Measurements from ENCODE around the gene PRICKLE2.

PRICKLE2 gene

DNA sequence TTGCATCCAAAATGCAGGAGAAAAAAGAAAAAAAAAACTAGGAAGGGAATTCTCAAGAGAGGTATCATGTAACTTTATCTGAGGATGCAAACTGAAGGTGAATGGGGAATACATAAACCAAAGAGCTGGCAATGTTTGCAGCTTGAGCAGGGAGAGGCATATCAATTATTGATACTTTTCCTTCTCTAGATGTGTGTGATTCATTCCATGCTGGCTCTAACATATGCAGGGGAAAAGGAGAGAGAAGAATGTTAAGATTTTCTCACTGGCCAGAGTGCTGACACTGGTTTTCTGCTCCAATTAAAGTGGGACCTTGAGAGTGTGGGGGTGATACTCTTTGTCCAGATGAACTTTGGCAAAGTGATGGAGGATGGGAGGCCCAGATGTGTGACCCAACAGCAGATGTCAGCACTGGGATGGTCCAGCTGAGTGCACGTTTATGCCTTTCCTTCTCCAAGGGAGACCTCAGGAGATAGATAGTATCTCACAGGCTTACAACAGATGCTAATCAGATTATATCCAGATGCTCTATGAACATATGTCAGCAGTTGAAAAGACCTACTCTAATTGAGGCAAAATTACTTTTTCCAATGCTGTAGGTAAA lies 152.0 kb downstream of the PRICKLE2 start:
- no peak for DNase-seq (ENCODE audit: low read depth)

DNA sequence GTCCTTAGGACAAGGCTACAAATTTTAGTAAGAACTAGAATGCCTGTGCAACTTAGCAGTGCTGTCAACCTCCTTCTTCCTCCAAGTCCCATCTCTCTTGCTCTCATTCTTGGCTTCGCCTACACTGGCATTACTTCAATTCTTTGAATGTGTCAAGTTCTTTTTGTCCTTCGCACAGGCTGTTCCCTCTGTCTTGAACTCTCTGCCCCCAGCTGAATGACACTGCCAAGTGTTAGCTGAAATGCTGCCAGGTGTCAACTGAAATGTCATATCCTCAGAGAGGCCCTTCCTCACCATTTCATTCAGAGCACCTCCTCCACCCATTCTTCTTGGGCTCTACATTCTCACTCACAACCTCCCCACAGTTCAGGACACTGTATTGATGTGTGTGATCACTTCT lies 153.1 kb downstream of the PRICKLE2 start:
- DNase-seq (ENCODE audit: low read depth), result no peak

DNA sequence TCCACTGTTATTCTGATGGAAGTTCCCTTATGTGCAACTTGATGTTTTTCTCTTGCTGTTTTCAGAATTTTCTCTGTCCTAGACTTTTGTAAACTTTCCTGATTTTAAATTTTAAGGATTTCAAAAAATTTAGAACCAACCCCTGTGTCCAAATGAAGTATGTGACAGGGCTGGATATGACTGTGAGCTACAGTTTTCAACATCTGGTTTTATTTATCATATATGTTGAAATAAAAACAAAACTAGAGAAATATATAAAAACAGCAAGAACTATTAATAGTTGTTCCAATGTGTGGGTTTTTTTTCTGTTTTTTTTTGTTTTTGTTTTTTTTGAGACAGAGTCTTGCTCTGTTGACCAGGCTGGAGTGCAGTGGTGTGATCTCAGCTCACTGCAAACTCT lies 154.6 kb downstream of the PRICKLE2 start:
- DNase-seq (ENCODE audit: low read depth), result no peak

DNA sequence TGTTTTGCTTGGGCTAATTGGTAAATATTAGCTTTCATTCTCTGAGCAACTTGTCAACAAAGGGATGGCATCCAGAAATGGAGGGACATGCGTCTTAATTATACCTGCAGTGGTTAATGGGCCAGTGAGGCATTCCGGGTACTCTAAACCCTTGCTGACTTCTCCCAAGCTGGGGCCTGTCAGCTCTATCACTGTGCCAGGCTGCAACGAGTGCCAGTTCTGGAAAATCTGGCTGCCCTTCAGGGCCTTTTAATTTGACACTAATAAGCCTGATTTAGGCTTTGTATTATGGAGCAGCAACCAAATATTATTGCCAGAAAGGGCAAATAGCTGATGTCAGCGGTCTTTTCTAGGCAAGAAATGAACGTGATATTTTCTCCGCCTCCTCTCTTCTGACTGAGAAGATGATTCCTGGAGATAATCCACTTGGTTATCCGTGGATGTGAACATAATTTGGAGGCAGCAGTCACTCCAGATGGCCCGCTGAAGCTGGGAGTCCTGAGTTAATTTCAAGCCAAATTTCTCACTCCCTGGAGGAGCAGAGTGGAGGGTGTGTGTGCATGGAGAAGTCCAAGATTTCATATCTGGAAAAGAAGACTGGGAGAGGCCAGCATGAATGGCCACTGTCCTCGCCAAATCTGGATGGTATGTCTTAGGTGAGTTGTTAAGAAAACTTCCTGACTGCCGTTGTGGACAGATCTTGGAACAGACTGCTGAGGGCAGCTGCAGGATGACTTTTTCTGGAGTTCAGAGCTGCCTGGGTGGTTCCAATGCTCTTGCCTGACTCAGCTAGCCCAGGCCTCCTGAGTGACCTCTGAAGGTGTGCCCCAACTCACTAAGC lies 157.5 kb downstream of the PRICKLE2 start:
- DNase-seq (ENCODE audit: low read depth), result no peak

DNA sequence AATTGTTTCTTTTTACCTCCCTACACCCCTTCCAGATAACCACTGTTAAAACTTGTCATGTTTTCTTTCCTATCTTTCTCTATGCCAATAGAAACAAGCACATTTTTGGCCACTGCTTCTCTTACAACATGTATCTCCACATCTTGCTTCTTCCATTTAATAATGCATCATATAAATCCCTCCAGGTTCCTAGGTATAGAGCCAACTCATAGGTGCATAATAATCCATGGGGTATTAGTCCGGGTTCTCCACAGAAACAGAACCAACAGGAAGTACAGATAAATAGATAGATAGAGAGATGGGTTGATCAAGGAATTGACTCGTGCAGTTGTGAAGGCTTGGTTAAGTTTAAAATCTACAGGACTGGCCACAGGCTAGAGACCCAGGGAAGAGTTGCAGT lies 160.5 kb downstream of the PRICKLE2 start:
- DNase-seq (ENCODE audit: low read depth), result no peak

DNA sequence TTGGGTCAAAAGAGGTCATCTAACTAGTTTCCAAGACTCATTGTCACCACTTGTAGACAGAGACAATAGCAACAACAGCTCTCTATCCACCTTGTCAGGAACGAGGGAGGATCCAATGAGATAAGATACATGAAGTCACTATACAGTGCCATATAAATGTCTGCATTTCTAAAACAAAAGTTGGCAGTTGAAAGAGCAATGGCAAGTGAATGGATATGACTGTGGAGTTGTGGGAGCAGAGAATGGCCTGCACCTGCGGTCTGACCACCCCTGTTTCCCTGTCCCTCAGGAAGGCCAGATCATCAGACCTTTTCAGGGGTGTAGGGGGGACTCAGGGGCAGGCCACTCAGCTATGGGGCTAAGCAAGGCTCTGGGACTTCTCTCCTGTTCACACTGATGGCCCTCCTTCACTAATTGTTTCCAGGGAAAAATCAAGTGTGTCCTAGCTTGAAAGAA lies 161.3 kb downstream of the PRICKLE2 start:
- DNase-seq (ENCODE audit: low read depth), result no peak

DNA sequence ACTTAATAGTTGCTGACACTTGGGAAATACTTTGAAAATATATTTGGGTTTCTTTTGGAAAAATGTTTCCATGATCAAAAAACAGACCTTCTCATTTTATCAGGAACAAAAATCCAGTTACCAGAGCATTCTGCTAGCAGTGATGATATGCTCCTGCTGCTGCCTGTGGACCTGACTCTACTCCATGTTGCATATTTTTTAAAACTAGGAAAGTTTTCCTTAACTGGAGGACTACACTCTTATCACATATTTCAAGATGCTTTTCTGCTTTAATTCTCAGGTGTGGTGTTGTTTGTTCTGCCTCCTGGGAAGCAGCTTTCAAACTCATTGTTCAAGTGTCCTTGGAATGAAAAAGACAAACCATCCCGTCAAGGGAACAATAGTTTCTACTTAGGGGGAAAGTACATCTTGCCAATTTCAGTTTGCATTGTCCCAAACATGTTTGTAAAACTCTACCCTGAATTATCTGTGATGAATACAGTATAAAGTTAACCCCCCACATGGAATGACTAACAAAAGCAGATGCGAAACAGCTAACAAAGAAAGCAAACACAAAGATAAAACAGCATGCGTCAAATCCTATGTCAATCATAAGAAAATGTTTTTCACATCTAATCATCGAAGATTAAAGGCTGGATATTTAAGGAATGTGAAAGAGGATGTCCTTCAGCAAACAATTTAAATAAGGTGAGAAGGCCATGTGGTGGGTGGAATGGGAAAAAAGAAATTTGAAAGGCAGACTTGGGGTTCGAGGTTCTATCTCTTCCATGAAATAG lies 161.9 kb downstream of the PRICKLE2 start:
- DNase-seq (ENCODE audit: low read depth), result no peak

DNA sequence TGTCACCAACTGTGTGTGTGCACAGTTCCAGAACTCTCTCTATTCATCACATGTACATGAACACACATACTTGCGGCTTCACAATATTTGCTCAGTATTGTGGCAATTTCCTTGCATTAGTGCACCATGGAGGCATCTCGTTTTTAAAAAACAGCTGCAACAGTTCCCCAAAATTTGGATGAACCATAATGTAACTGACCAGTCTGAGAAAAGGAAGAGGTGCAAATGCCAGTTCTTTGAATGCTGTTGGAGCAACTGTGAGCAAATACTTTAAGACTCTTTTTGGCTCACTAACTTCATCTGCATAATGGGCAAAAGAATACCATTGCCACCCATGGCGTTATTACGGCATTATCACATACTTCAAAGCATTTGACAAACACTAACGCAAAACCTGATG lies 163.6 kb downstream of the PRICKLE2 start:
- no peak for DNase-seq (ENCODE audit: low read depth)

DNA sequence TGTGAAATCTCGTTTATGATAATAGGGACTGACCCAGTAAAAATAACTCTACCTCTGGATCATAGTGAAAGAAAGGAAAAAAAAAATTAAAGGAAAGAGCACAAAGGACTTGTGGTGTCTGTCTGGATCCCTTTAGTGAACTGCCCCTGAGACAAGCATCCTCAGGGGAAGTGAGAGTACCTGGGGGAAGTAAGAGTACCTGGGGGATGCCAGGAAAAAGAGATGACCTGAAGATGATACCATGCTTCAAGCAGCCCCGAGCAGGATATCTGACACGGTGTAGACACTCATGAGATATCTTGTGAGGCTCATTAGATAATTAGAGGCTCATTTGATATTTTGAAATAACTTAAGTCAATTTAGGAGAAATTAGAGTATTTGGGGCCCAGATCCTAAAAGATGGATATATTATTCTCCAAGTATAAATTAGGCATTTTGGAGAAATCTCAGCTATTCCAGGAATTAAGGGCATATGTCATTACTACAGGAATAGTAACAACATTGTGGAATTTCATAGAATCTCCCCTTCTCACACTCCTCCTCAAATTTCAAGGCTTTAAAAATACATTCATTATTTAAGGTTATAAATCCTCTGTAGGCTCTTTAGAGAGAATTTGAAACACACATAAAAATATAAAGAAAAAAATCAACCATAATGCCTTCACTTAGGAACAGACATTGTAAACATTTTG lies 165.6 kb downstream of the PRICKLE2 start:
- DNase-seq (ENCODE audit: low read depth), result no peak

DNA sequence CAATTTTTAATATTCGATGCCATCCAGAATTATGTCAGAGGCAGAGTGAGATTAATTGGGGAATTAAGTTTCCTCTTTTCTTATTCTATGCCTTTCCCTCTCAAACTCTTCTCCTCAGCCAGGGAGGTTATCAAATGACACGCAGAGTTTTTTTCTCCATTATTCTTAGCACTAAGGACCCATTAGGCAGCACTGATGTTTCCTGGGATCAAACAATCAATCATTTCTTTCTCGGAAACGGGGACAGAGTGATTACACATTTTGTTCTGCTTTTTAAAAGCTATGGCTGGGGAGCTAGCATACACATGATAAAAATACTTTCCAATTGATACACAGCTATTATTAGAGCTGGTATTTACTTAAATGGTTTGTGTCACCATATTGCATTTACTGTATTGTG lies 166.7 kb downstream of the PRICKLE2 start:
- DNase-seq (ENCODE audit: low read depth), result no peak

DNA sequence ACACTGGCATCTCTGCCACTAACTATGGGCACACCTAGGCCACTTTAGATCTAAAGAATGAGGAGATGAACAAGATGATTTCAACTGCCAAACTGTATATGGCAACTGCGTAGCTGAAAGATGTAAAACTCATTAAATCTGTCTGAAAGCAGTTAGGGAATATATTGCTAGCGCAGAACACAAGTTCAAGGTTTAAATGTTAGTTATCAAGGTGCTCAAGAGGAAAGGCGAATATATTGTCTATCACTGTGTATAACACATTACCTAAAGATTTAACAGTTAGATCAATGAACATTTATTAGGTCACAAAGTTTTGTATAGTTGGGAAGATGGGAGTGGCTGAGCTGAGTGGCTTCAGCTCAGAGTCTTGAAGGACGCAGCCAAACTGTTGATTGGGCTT lies 168.0 kb downstream of the PRICKLE2 start:
- DNase-seq (ENCODE audit: low read depth), result no peak

DNA sequence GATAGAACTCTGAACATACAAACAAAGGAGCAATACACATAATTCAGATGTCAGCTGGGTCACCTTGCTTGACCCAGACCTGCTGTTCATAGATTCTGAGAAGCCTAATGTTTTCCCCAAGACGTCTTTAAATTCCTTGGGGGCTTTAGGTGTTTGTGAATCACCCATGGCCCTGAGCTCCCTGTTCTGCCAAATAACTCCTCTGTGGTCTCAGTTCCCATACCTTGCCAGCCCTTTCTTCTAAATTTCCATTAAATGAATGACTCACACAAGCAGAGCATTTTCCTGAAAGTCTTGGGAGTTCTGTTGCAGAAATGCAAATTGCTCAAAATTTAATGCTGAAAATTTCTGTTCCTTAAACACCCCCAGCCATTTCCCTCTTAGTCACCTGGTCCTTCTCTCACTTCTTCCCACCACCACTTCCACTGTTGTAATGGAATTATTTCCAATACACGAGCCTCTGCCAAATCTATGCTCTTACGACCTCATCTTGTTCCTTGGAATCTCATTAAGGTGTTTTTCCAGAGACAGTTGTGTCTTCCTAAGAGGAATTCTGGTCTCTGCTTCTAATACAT lies 168.6 kb downstream of the PRICKLE2 start:
- DNase-seq (ENCODE audit: low read depth), result no peak

DNA sequence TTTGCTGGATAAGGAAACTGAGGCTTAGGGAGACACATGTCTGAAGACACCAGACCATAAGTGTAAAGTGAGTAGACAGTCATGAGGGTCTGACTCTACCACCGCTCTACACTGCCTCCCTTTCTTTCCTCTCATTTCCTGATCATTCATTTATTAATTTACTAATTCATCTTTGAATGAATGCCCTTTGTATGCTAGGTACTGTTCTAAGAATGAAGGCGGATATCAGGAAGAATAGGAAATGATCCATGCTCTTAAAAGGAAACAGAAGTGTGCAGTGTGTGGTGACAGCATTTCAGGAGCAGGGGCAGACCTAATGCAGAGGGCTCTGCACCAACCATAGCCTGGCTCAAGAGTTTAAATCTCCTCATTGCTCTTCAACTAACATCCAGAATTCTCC lies 170.2 kb downstream of the PRICKLE2 start:
- DNase-seq (ENCODE audit: low read depth), result no peak

DNA sequence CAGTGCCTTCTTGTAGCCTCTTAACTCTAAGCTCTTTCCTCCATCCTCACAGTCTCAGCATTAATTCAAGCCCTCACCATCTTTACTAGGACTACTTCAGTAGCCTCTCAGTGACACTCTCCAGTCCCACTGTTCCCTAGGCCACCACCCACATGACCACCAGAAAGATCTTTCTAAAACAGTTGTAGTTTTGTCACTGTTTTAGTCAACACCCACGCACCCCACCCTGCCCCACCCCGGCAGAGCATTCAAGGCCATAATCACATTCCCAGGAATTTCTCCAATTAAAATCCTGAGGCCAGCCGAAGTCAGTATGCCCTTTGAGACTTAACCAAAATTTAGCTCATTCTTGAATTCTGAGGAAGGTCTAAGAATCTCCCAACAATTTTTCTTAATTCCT lies 170.8 kb downstream of the PRICKLE2 start:
- DNase-seq (ENCODE audit: low read depth), result no peak

DNA sequence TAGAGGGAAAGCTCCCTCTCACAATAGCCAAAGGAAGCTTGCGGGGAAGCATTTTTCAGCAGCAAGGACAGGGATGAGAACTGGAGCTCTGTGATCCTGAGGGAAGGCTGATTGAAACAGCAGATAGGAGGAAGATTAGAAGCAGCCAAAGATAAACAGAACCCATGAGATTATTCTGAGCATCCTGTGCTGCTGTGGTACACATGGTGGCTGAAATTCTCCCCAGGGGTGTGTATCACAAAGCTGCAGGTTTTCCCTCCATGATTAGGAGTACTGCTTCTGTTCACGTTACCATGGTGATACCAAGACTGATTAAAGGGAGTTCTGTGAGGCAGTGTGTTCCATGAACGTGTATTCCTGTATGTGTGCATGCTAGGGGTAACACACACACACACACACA lies 171.7 kb downstream of the PRICKLE2 start:
- DNase-seq (ENCODE audit: low read depth), result no peak

DNA sequence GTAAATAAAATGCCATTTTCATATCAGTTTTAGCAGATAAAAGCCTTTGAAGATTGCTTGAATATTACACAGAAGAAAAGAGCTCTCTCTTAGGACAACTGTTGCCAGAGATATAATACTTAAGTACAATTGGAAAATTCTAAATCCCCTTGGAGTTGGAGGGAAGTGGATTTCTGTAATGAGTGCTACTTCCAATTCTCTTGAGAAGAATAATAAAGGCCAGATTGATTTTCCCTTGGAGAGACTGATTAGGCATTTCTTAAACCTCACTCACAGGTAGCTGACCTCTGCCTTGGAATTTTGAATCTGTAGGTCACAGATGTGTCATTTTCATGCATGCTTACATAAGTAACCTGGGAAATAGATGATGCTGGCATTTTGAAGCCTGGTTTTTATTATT lies 172.1 kb downstream of the PRICKLE2 start:
- no peak for DNase-seq (ENCODE audit: low read depth)

DNA sequence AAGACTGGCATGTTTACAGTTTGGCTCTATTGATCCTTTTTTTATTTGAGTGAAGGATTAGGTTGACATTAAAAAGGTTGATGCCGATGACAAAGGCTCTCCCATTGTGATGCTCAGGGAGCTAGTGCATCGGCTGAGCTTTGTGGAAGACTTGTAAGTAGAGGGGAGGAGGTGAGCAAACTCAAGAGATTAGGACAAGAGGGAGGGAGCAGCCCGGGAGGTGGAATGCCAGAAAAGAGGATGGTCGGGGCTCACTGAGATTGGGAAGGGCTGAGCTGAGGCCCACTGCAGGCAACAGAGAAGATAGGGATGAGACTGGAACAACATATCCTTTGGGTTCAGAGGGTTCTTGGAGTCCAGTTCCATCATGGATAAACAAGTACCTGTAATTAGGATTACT lies 175.4 kb downstream of the PRICKLE2 start:
- DNase-seq (ENCODE audit: low read depth), result no peak

DNA sequence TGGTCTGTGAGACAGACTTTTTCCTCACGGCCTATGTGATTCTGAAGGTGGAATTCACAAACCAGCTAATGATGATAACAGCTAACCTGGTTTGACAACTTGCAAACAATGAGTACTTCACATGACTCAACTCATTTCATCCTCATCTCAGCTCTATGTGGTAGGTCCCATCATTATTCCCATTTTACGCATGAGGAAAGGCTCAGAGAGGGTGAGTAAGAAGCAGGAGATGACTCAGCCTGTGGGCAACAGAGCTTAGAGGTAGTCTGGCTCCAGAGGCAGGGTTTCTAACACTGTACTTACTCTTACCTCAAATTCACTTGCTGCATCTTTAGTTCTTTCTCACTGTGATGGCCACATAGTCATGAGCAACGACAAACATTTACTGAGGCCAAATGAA lies 176.1 kb downstream of the PRICKLE2 start:
- no peak for DNase-seq (ENCODE audit: low read depth)

DNA sequence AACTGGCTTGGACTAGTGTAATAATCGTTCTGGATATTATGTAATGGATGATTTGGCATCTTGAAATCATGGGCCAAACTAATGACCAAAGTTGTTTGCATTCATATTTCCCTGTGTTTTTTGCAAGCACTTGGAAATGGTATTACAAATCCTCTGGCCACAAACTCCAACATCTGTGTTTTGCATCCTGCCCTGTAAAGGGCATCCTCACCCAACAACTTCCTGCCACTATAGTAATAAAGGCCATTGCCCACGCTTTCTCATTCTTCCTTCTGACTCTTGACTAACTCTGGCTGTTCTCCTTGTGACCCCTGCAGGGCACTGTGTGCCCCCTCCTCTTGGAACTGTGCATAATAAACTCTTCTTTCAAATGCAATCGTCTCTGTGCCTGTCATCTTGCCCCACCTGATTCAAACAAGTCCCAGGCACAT lies 176.6 kb downstream of the PRICKLE2 start:
- no peak for DNase-seq (ENCODE audit: low read depth)

DNA sequence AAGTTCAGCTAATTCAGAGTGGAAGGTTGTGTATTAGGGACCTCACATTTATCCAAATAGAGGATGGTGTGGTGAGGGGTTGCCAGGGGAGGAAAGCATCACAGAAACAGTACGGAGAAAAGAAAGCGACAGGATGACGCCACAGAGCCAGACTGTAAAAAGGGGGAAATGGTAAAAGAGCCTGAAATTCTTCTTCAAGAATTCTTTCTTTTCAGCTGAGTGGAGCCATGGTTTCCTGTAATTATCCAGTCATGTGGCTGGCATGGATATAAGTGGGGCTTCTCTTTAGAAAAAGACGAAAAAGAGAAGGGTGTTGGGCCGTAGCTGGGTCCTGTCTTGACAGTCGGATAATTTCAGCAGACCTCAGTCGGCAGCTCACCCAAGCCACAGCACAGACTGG lies 177.5 kb downstream of the PRICKLE2 start:
- no peak for DNase-seq (ENCODE audit: low read depth)

DNA sequence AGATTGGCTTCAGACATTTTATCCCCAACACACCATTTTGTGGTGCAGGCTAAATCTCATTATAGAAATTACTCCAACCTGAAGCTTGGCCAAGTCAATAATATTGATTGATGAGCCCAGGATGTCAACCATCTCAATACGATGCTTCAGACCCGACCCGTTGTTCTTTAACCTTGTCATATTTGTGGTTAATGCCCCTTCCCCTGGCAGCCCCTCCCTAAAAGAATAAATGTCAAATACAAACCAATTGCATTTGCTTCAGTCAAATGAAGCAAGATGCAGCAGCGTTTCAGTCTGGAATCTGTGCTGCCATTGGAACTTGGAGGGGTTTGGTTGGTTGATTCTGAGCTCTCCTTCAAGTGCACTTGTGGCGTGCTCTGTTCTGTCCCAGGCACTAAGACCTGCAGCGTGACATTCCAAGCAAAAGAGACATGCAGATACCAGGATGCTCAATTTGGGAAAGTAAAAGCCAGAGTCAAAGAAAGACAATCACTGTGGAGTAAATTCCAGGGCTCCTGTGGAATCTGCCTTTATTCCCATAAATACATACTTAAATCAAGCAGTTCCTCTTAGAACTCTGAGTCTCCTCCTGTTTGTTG lies 178.2 kb downstream of the PRICKLE2 start:
- no peak for DNase-seq (ENCODE audit: low read depth)

DNA sequence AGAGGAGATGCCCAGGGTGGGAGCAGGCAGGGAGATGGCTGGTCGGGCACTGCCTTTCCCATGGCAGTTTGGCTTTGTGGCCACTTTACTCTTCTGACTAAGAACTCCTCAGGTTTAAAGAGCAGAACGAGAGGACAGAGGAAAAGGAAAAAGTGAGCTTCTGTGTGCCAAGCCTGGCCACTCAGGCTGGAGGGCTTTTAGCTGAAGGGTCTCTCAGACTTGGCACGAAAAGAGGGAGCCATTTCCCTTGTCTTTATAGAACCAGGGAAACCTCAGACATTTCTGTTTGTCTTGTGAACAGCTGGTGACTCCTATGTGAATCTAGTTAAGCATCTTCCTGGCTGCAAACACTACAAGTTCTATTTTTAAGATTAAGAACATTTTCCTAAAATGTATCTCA lies 178.7 kb downstream of the PRICKLE2 start:
- no peak for DNase-seq (ENCODE audit: low read depth)

Measured in stimulated activated CD8-positive, alpha-beta memory T cell treated with anti-CD3 and anti-CD28 coated beads, Interleukin-7, amount 100 ng/mL, for 24 hours (primary cell).